Measurements from ENCODE around the gene GCM1. TPM values are rescaled to one million over a fixed set of nuclear protein-coding genes. Genes with fewer than 3 reads are reported as not detected.

The GCM1 gene
- not detected for total RNA-seq

- H3K36me3 ChIP-seq: no peaks in the 10 kb centered on the region
- DNase-seq: no peak
These were observed at the start of gene GCM1 for GRCh38 chr6:53148684-53149083. Gene GCM1 (minus strand): TSS chr6:53148841. CDS start chr6:53145632, 3,209 bp downstream.

GRCh38 chr6:53197553-53197952, 48.9 kb upstream of the GCM1 start:
- H3K36me3 ChIP-seq: no peaks in the 10 kb centered on the region
- TF ChIP-seq, protein P1, sequence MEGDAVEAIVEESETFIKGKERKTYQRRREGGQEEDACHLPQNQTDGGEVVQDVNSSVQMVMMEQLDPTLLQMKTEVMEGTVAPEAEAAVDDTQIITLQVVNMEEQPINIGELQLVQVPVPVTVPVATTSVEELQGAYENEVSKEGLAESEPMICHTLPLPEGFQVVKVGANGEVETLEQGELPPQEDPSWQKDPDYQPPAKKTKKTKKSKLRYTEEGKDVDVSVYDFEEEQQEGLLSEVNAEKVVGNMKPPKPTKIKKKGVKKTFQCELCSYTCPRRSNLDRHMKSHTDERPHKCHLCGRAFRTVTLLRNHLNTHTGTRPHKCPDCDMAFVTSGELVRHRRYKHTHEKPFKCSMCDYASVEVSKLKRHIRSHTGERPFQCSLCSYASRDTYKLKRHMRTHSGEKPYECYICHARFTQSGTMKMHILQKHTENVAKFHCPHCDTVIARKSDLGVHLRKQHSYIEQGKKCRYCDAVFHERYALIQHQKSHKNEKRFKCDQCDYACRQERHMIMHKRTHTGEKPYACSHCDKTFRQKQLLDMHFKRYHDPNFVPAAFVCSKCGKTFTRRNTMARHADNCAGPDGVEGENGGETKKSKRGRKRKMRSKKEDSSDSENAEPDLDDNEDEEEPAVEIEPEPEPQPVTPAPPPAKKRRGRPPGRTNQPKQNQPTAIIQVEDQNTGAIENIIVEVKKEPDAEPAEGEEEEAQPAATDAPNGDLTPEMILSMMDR (IDR thresholded peaks at IDR 0.05): no peak
- no peak for TF ChIP-seq POLR2A (IDR thresholded peaks at IDR 0.05)
- no peak overlapping the region for H3K27ac ChIP-seq
- intact Hi-C loops (cut with DNase I; ENCODE audit: low total_unique reads): no loop called here
- no peak overlapping the region for H3K4me3 ChIP-seq
- no peaks in the 10 kb centered on the region for H3K9me3 ChIP-seq
- no peaks in the 10 kb centered on the region for H3K27me3 ChIP-seq
- no peak for DNase-seq
- no peaks in the 10 kb centered on the region for H3K4me1 ChIP-seq

More at GRCh38 chr6:53148684-53149083, at the start of gene GCM1:
- Histone ChIP-seq H3K9me3 (no peaks in the 10 kb centered on the region), H3K4me3 (no peak within 1 kb of the TSS), H3K27ac (no peak within 1 kb of the TSS), H3K27me3 (no peaks in the 10 kb centered on the region), H3K4me1 (no peaks in the 10 kb centered on the region)
- TF ChIP-seq POLR2A (IDR thresholded peaks at IDR 0.05): no peak
- TF ChIP-seq, protein P1 (IDR thresholded peaks at IDR 0.05): no peak
- intact Hi-C loops (cut with DNase I; ENCODE audit: low total_unique reads): no loop called here

DNA sequence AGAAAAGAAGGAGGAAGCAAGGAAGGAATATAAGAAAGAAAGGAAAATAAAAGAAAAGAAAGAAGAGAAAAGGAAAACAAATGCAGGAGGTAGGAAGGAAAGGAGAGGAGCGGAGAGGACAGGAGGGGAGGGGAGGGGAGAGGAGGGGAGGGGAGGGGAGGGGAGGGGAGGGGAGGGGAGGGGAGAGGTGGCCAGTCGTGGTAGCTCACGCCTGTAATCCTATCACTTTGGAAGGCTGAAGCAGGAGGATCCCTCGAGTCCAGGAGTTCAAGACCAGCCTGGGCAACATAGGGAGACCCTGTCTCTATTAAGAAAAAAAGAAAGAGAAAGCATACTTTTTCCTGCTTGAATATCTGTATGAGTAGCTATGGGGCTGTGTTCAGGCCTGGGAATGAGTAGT, 46.4 kb upstream of the GCM1 start:
- no peaks in the 10 kb centered on the region for H3K4me1 ChIP-seq
- no peak for DNase-seq
- no peak for TF ChIP-seq POLR2A (IDR thresholded peaks at IDR 0.05)
- H3K27me3 ChIP-seq: no peaks in the 10 kb centered on the region
- intact Hi-C loops (cut with DNase I; ENCODE audit: low total_unique reads): no loop called here
- H3K27ac ChIP-seq: no peak overlapping the region
- no peaks in the 10 kb centered on the region for H3K9me3 ChIP-seq
- H3K36me3 ChIP-seq: no peaks in the 10 kb centered on the region
- no peak overlapping the region for H3K4me3 ChIP-seq

DNA sequence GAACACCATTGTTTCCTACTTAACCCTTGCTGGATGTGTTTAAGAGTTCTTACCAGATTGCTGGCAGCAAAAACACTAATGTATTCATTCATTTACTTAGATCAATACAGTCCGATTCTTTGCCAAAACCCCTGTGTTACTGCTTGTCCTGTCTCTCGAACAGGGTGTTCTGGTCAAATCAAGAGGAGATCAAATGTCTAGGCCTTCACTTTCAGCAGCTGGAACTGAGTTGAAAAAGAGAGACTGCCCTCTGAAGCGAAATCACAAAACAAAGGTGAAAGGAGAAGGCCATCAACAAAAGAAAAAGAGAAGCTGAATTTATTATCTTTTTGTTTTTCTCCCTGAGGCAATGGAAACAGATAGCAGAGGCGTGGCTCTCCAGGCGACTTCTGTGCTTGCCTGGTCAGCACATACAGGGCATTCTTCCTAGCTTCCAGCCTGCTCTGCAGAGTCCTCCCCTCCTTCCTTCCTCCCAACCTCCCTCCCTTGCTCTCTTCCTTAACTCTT, 44.1 kb upstream of the GCM1 start:
- H3K4me3 ChIP-seq: no peak overlapping the region
- DNase-seq: no peak
- no peak overlapping the region for H3K27ac ChIP-seq
- intact Hi-C loops (cut with DNase I; ENCODE audit: low total_unique reads): no loop called here
- H3K27me3 ChIP-seq: no peaks in the 10 kb centered on the region
- no peaks in the 10 kb centered on the region for H3K9me3 ChIP-seq
- H3K4me1 ChIP-seq: no peaks in the 10 kb centered on the region
- TF ChIP-seq, protein P1 (IDR thresholded peaks at IDR 0.05): no peak
- no peak for TF ChIP-seq POLR2A (IDR thresholded peaks at IDR 0.05)
- no peaks in the 10 kb centered on the region for H3K36me3 ChIP-seq

GRCh38 chr6:53189554-53189953, 40.9 kb upstream of the GCM1 start:
- Histone ChIP-seq H3K9me3 (no peaks in the 10 kb centered on the region), H3K36me3 (no peaks in the 10 kb centered on the region), H3K4me1 (no peaks in the 10 kb centered on the region), H3K27me3 (no peaks in the 10 kb centered on the region), H3K4me3 (no peak overlapping the region), H3K27ac (no peak overlapping the region)
- DNase-seq: no peak
- intact Hi-C loops (cut with DNase I; ENCODE audit: low total_unique reads): no loop called here
- no peak for TF ChIP-seq POLR2A (IDR thresholded peaks at IDR 0.05)
- TF ChIP-seq, protein P1 (IDR thresholded peaks at IDR 0.05): no peak

- no peaks in the 10 kb centered on the region for H3K27me3 ChIP-seq
- TF ChIP-seq, protein P1 (IDR thresholded peaks at IDR 0.05): no peak
- TF ChIP-seq POLR2A (IDR thresholded peaks at IDR 0.05): no peak
- intact Hi-C loops (cut with DNase I; ENCODE audit: low total_unique reads): no loop called here
- H3K27ac ChIP-seq: no peak overlapping the region
- H3K36me3 ChIP-seq: no peaks in the 10 kb centered on the region
- H3K9me3 ChIP-seq: no peaks in the 10 kb centered on the region
- no peaks in the 10 kb centered on the region for H3K4me1 ChIP-seq
- no peak overlapping the region for H3K4me3 ChIP-seq
- DNase-seq: no peak
These were observed 40.2 kb upstream of the GCM1 start for GRCh38 chr6:53188833-53189232.

All from uterus (tissue), 4 donors.